ENCODE data around the gene HOXB5.

DNA sequence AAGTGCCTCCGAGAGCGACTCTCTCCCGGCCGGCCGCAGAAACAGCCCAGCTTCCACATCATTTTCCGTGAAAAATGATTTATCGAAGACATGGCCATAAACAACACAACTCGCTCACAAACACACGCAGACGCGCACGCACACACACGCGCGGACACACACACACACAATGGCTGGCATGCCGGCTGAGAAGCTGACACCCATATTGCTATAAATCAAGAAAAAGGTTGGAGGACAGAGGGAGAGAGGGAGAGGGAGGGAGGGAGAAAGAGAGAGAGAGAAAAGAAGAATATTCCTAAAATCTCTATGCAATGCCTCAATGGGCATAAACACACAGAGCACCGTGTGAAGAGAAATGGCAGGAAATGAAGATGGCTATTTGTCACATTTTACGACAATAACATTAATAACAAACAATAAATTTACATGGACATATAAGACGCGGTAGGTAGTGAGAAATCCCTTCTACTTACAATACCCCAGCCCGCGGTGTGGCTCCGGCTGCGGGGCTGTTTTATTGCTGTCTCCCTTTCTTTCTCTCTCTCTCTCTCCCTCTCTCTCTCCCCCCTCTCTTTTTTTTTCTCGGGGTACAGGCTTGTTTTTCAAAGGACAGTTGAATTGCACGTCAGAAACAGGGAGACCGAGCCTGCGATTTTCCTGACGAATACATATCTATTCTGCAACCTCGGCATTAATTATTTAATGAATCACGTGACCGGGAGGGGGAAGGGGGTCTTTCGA lies 24.9 kb downstream of the HOXB5 start:
- TF ChIP-seq CTCF (IDR thresholded peaks at IDR 0.05 in 2 of 3, conservative IDR thresholded peaks at IDR 0.05 in 1 of 3; ENCODE audit: borderline replicate concordance in 1 of 3, insufficient read depth in 1 of 3, low read depth in 2 of 3, low read length in 2 of 3), result no peak
- no peak for TF ChIP-seq POLR2A (IDR thresholded peaks at IDR 0.05; ENCODE audit: borderline replicate concordance, extremely low read depth, insufficient read depth, insufficient read length)
- no peak for TF ChIP-seq EZH2phosphoT487 (IDR thresholded peaks at IDR 0.05; ENCODE audit: borderline replicate concordance)
- no peak for TF ChIP-seq ELF1 (IDR thresholded peaks at IDR 0.05; ENCODE audit: borderline replicate concordance, low read depth)
- TF ChIP-seq SP1 (IDR thresholded peaks at IDR 0.05; ENCODE audit: low read depth), result no peak
- TF ChIP-seq ZNF274 (IDR thresholded peaks at IDR 0.05; ENCODE audit: low read depth, low read length), result no peak
- TF ChIP-seq, protein P1, sequence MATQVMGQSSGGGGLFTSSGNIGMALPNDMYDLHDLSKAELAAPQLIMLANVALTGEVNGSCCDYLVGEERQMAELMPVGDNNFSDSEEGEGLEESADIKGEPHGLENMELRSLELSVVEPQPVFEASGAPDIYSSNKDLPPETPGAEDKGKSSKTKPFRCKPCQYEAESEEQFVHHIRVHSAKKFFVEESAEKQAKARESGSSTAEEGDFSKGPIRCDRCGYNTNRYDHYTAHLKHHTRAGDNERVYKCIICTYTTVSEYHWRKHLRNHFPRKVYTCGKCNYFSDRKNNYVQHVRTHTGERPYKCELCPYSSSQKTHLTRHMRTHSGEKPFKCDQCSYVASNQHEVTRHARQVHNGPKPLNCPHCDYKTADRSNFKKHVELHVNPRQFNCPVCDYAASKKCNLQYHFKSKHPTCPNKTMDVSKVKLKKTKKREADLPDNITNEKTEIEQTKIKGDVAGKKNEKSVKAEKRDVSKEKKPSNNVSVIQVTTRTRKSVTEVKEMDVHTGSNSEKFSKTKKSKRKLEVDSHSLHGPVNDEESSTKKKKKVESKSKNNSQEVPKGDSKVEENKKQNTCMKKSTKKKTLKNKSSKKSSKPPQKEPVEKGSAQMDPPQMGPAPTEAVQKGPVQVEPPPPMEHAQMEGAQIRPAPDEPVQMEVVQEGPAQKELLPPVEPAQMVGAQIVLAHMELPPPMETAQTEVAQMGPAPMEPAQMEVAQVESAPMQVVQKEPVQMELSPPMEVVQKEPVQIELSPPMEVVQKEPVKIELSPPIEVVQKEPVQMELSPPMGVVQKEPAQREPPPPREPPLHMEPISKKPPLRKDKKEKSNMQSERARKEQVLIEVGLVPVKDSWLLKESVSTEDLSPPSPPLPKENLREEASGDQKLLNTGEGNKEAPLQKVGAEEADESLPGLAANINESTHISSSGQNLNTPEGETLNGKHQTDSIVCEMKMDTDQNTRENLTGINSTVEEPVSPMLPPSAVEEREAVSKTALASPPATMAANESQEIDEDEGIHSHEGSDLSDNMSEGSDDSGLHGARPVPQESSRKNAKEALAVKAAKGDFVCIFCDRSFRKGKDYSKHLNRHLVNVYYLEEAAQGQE (IDR thresholded peaks at IDR 0.05; ENCODE audit: low read depth), result no peak
- TF ChIP-seq SIN3A (IDR thresholded peaks at IDR 0.05; ENCODE audit: low read depth), result no peak
- no peak for TF ChIP-seq POLR2AphosphoS5 (IDR thresholded peaks at IDR 0.05; ENCODE audit: low read depth, low read length)

Measured in HCT116 (cell line).